22Rv1 (cell line): Measurements from ENCODE around the gene P2RY14.
"Not testable (repeated sequence)": the region's sequence is repeated elsewhere in the genome, so short reads cannot be mapped to it uniquely, and the experiment has no call there.

Experiments
- ZFX ChIP-seq: fragments of 450-650 bp; IDR thresholded peaks from 2 replicates; pipeline ENCODE4 v1.6.1; 2017; ENCODE audit warnings: antibody characterized with exemption, borderline replicate concordance
- TF ChIP-seq, protein P1 (sequence below): fragments of 450-650 bp; IDR thresholded peaks from 2 replicates; pipeline ENCODE4 v1.5.1; 2017; ENCODE audit warnings: mild to moderate bottlenecking

- TF ChIP-seq, protein P1, sequence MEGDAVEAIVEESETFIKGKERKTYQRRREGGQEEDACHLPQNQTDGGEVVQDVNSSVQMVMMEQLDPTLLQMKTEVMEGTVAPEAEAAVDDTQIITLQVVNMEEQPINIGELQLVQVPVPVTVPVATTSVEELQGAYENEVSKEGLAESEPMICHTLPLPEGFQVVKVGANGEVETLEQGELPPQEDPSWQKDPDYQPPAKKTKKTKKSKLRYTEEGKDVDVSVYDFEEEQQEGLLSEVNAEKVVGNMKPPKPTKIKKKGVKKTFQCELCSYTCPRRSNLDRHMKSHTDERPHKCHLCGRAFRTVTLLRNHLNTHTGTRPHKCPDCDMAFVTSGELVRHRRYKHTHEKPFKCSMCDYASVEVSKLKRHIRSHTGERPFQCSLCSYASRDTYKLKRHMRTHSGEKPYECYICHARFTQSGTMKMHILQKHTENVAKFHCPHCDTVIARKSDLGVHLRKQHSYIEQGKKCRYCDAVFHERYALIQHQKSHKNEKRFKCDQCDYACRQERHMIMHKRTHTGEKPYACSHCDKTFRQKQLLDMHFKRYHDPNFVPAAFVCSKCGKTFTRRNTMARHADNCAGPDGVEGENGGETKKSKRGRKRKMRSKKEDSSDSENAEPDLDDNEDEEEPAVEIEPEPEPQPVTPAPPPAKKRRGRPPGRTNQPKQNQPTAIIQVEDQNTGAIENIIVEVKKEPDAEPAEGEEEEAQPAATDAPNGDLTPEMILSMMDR = not testable (repeated sequence)
- not testable (repeated sequence) for TF ChIP-seq ZFX
Measured at GRCh38 chr3:151232403-151232802, 45.9 kb downstream of the P2RY14 start.
